ENCODE results near the gene MFAP2.

The MFAP2 gene

GRCh38 chr1:16983649-16984048 is 3.2 kb upstream of the MFAP2 start:
- in situ Hi-C loops (cut with HindIII; ENCODE audit: low pct_ligation_motif_present, low sequenced_read_pairs), result no loop called here

GRCh38 chr1:16982902-16983301 is 2.5 kb upstream of the MFAP2 start:
- in situ Hi-C loops (cut with HindIII; ENCODE audit: low pct_ligation_motif_present, low sequenced_read_pairs), result no loop called here
- no peak for TF ChIP-seq CTCF (IDR thresholded peaks at IDR 0.05; ENCODE audit: low read depth, low read length, missing control alignments)

More at GRCh38 chr1:16983649-16984048, 3.2 kb upstream of the MFAP2 start:
- no peak for TF ChIP-seq CTCF (IDR thresholded peaks at IDR 0.05; ENCODE audit: low read depth, low read length, missing control alignments)
- Histone ChIP-seq H3K27ac (no peak overlapping the region), H3K36me3 (replicated peaks) (peaks cover 10% of the 10 kb centered on the region), H3K4me3 (ENCODE audit: low read depth, low read length) (no peak overlapping the region), H3K27me3 (replicated peaks) (no peaks in the 10 kb centered on the region)
- no peak for DNase-seq

GRCh38 chr1:16981269-16981849 is 939 bp upstream of the MFAP2 start:
- Histone ChIP-seq H3K27me3 (replicated peaks) (no peaks in the 10 kb centered on the region), H3K27ac (peak overlapping the region; percentile 81), H3K36me3 (replicated peaks) (peaks cover 7% of the 10 kb centered on the region), H3K4me3 (ENCODE audit: low read depth, low read length) (peak overlapping the region; percentile 80)
- in situ Hi-C loops (cut with HindIII; ENCODE audit: low pct_ligation_motif_present, low sequenced_read_pairs), result no loop called here
- TF ChIP-seq CTCF (IDR thresholded peaks at IDR 0.05; ENCODE audit: low read depth, low read length, missing control alignments), result no peak
- peak; percentile 91 for DNase-seq

More at GRCh38 chr1:16982902-16983301, 2.5 kb upstream of the MFAP2 start:
- Histone ChIP-seq H3K27me3 (replicated peaks) (no peaks in the 10 kb centered on the region), H3K4me3 (ENCODE audit: low read depth, low read length) (no peak overlapping the region), H3K27ac (no peak overlapping the region), H3K36me3 (replicated peaks) (peaks cover 6% of the 10 kb centered on the region)
- no peak for DNase-seq

- H3K27me3 ChIP-seq (replicated peaks), result no peaks in the 10 kb centered on the region
- peak overlapping the region; percentile 80 for H3K4me3 ChIP-seq (ENCODE audit: low read depth, low read length)
- in situ Hi-C loops (cut with HindIII; ENCODE audit: low pct_ligation_motif_present, low sequenced_read_pairs), result no loop called here
- DNase-seq, result no peak
- TF ChIP-seq CTCF (IDR thresholded peaks at IDR 0.05; ENCODE audit: low read depth, low read length, missing control alignments), result no peak
- peak overlapping the region; percentile 81 for H3K27ac ChIP-seq
- peaks cover 15% of the 10 kb centered on the region for H3K36me3 ChIP-seq (replicated peaks)
Observed at GRCh38 chr1:16979475-16980327, 719 bp downstream of the MFAP2 start.

GRCh38 chr1:16978567-16979474 is 1.6 kb downstream of the MFAP2 start:
- Histone ChIP-seq H3K27me3 (replicated peaks) (no peaks in the 10 kb centered on the region), H3K27ac (no peak overlapping the region), H3K4me3 (ENCODE audit: low read depth, low read length) (peak overlapping the region; percentile 80), H3K36me3 (replicated peaks) (peaks cover 15% of the 10 kb centered on the region)
- TF ChIP-seq CTCF (IDR thresholded peaks at IDR 0.05; ENCODE audit: low read depth, low read length, missing control alignments), result no peak
- peak; percentile 54 for DNase-seq
- in situ Hi-C loops (cut with HindIII; ENCODE audit: low pct_ligation_motif_present, low sequenced_read_pairs), result no loop called here

Data from brain microvascular endothelial cell (primary cell).